H1 (cell line): ENCODE data around the gene ELP4. TPM values are rescaled to one million over a fixed set of nuclear protein-coding genes. Genes with fewer than 3 reads are reported as not detected.

Experiments used
- CTCF ChIA-PET: fragments of 300-600 bp; sonication (Branson Sonifier 250); formaldehyde crosslinking; loops from one replicate; lab custom pipeline; 2021; ENCODE audit not compliant: partially characterized antibody; lab: Charles Lee
- POLR2A ChIA-PET: fragments of 300-600 bp; sonication (Branson Sonifier 250); formaldehyde crosslinking; loops from one replicate; lab custom pipeline; 2021; ENCODE audit warnings: inconsistent platforms; ENCODE audit not compliant: partially characterized antibody; lab: Charles Lee
- DNase-seq, 2 experiments: peaks; one replicate each; pipeline versions ENCODE4 v3.0.0 to v3.0.0-alpha.2; 2010 to 2022; ENCODE audit warnings: low spot score in 2 of 2, low read depth in 1 of 2, mixed read lengths in 1 of 2
- FAIRE-seq: peaks from 2 replicates; lab custom pipeline; 2011; peaks lifted over from hg19 to GRCh38; lab: Jason Lieb, UNC
- H2AFZ ChIP-seq: 2 replicates; pipeline ENCODE4 v1.8.1; 2012; ENCODE audit warnings: low read length, inconsistent platforms
- H2AK5ac ChIP-seq: 2 replicates; pipeline ENCODE4 v1.6.1; 2013; ENCODE audit warnings: low read depth, low read length
- H2BK120ac ChIP-seq: replicated peaks from 2 replicates; pipeline ENCODE3; 2013; ENCODE audit warnings: low read depth, low read length, inconsistent platforms
- H2BK12ac ChIP-seq: 2 replicates; pipeline ENCODE4 v1.6.1; 2013; ENCODE audit warnings: low read depth, low read length
- H2BK15ac ChIP-seq: 2 replicates; pipeline ENCODE4 v1.6.1; 2013; ENCODE audit warnings: low read length
- H2BK20ac ChIP-seq: 2 replicates; pipeline ENCODE4 v1.6.1; 2013; ENCODE audit warnings: low read length
- H2BK5ac ChIP-seq: 2 replicates; pipeline ENCODE4 v1.6.1; 2013; ENCODE audit warnings: low read depth, low read length
- H3K14ac ChIP-seq: 2 replicates; pipeline ENCODE4 v1.6.1; 2013; ENCODE audit warnings: inconsistent platforms; ENCODE audit not compliant: insufficient read length
- H3K18ac ChIP-seq: 2 replicates; pipeline ENCODE4 v1.6.1; 2013; ENCODE audit warnings: low read length; ENCODE audit errors: extremely low read depth
- H3K23ac ChIP-seq: 2 replicates; pipeline ENCODE4 v1.6.1; 2013; ENCODE audit warnings: inconsistent platforms; ENCODE audit not compliant: insufficient read length
- H3K23me2 ChIP-seq: 2 replicates; pipeline ENCODE4 v1.6.1; 2013; ENCODE audit warnings: low read depth, low read length
- H3K27ac ChIP-seq: 2 replicates; pipeline ENCODE4 v1.6.1; 2011; ENCODE audit warnings: low read depth, low read length, inconsistent platforms
- H3K27me3 ChIP-seq, 4 experiments: replicated peaks in 1 of 4; 1 replicate in 1 of 4; 2 replicates in 3 of 4; pipeline versions ENCODE4 v1.6.1 to v1.8.1; 2011 to 2013; ENCODE audit warnings: low read length in 3 of 4, mild to moderate bottlenecking in 3 of 4, inconsistent platforms in 2 of 4, mixed read lengths in 2 of 4, moderate library complexity in 1 of 4; ENCODE audit not compliant: control insufficient read depth in 3 of 4, insufficient read depth in 3 of 4; ENCODE audit errors: extremely low read depth in 1 of 4
- H3K36me3 ChIP-seq, 4 experiments: 2 replicates each; pipeline versions ENCODE4 v1.6.1 to v1.8.1; 2011 to 2013; ENCODE audit warnings: mild to moderate bottlenecking in 4 of 4, low read length in 3 of 4, moderate library complexity in 2 of 4, control low read depth in 1 of 4, inconsistent platforms in 1 of 4; ENCODE audit not compliant: insufficient read depth in 4 of 4, control insufficient read depth in 2 of 4
- H3K4ac ChIP-seq: replicated peaks from 2 replicates; pipeline ENCODE3; 2013; ENCODE audit warnings: low read length, low read depth, mixed read lengths, inconsistent platforms; ENCODE audit not compliant: insufficient read length
- H3K4me1 ChIP-seq, 4 experiments: replicated peaks in 1 of 4; 1 replicate in 1 of 4; 2 replicates in 3 of 4; pipeline versions ENCODE4 v1.6.1 to v1.8.1; 2011 to 2013; ENCODE audit warnings: low read length in 3 of 4, inconsistent platforms in 2 of 4, mixed read lengths in 1 of 4; ENCODE audit not compliant: insufficient read depth in 4 of 4, control insufficient read depth in 3 of 4
- H3K4me2 ChIP-seq, 2 experiments: 2 replicates each; pipeline versions ENCODE4 v1.6.1 to v1.8.1; 2011 to 2013; ENCODE audit warnings: low read depth in 2 of 2, low read length in 2 of 2, control low read depth in 1 of 2, inconsistent platforms in 1 of 2, mild to moderate bottlenecking in 1 of 2; ENCODE audit not compliant: insufficient read depth in 1 of 2
- H3K4me3 ChIP-seq, 4 experiments: fragments of 200-600, 300-600 bp in 1 of 4; sonication (generic), shearing (Covaris generic), sonication (Bioruptor Twin) in 1 of 4; 2 replicates each; pipeline versions ENCODE4 v1.5.1 to v1.8.1; 2011 to 2016; ENCODE audit warnings: low read length in 4 of 4, low read depth in 3 of 4, control low read depth in 2 of 4, inconsistent platforms in 2 of 4, mild to moderate bottlenecking in 2 of 4, mixed read lengths in 1 of 4, moderate library complexity in 1 of 4; ENCODE audit not compliant: insufficient read depth in 2 of 4; ENCODE audit errors: extremely low read depth in 1 of 4
- H3K56ac ChIP-seq: replicated peaks from 2 replicates; pipeline ENCODE3; 2013; ENCODE audit warnings: low read depth, mild to moderate bottlenecking, mixed read lengths, low read length, inconsistent platforms; ENCODE audit not compliant: insufficient read length
- H3K79me1 ChIP-seq: 2 replicates; pipeline ENCODE4 v1.6.1; 2013; ENCODE audit warnings: low read depth, low read length, control low read depth
- H3K79me2 ChIP-seq, 2 experiments: 2 replicates each; pipeline versions ENCODE4 v1.6.1 to v1.8.1; 2012 to 2013; ENCODE audit warnings: low read length in 2 of 2, mild to moderate bottlenecking in 2 of 2, inconsistent platforms in 1 of 2; ENCODE audit not compliant: insufficient read depth in 2 of 2, control insufficient read depth in 1 of 2
- H3K9ac ChIP-seq, 4 experiments: replicated peaks in 1 of 4; 1 replicate in 1 of 4; 2 replicates in 3 of 4; pipeline versions ENCODE4 v1.6.1 to v1.8.1; 2011 to 2013; ENCODE audit warnings: low read depth in 3 of 4, low read length in 3 of 4, control low read depth in 2 of 4, mild to moderate bottlenecking in 2 of 4, moderate library complexity in 2 of 4, inconsistent platforms in 1 of 4; ENCODE audit errors: extremely low read depth in 1 of 4
- H3K9me3 ChIP-seq, 2 experiments: 2 replicates each; pipeline versions ENCODE4 v1.6.1 to v1.8.1; 2012 to 2013; ENCODE audit warnings: mild to moderate bottlenecking in 2 of 2, moderate library complexity in 2 of 2, control low read depth in 1 of 2, inconsistent platforms in 1 of 2, low read depth in 1 of 2, low read length in 1 of 2, mixed read lengths in 1 of 2; ENCODE audit not compliant: insufficient read depth in 2 of 2
- H4K20me1 ChIP-seq, 2 experiments: replicated peaks in 1 of 2; 2 replicates each; pipeline versions ENCODE3 to v1.8.1; 2011 to 2013; ENCODE audit warnings: inconsistent platforms in 2 of 2, low read length in 2 of 2, mild to moderate bottlenecking in 1 of 2; ENCODE audit not compliant: insufficient read depth in 2 of 2, control insufficient read depth in 1 of 2
- H4K5ac ChIP-seq: 2 replicates; pipeline ENCODE4 v1.6.1; 2013; ENCODE audit warnings: low read length, low read depth, mixed read lengths, inconsistent platforms; ENCODE audit not compliant: insufficient read length
- H4K8ac ChIP-seq: 2 replicates; pipeline ENCODE4 v1.8.0; 2013; ENCODE audit warnings: mild to moderate bottlenecking, moderate library complexity, low read length, inconsistent platforms; ENCODE audit not compliant: insufficient read depth; ENCODE audit errors: extremely low read depth
- H4K91ac ChIP-seq: replicated peaks from 2 replicates; pipeline ENCODE3; 2013; ENCODE audit warnings: low read length, mixed read lengths, inconsistent platforms; ENCODE audit not compliant: insufficient read length
- BACH1 ChIP-seq: IDR thresholded peaks from 2 replicates; pipeline ENCODE4 v1.6.1; 2012; ENCODE audit warnings: low read length, improper control_type of control experiment
- HDAC2 ChIP-seq, 2 experiments: fragments of 300-600 bp in 1 of 2; sonication (generic) in 1 of 2; IDR thresholded peaks; 2 replicates each; pipeline ENCODE4 v1.6.1; 2011 to 2012; ENCODE audit warnings: low read depth in 2 of 2, low read length in 2 of 2, mild to moderate bottlenecking in 2 of 2, moderate library complexity in 2 of 2, borderline replicate concordance in 1 of 2, inconsistent platforms in 1 of 2
- KDM1A ChIP-seq: fragments of 200-600, 300-600 bp; sonication (generic); IDR thresholded peaks from 2 replicates; pipeline ENCODE4 v1.7.1; 2016; ENCODE audit warnings: mild to moderate bottlenecking, low read length, borderline replicate concordance
- SAP30 ChIP-seq: fragments of 300-600 bp; sonication (generic); IDR thresholded peaks from 2 replicates; pipeline ENCODE4 v1.7.1; 2012; ENCODE audit warnings: low read length, moderate library complexity, mild to moderate bottlenecking, inconsistent platforms; ENCODE audit not compliant: insufficient read depth, insufficient replicate concordance
- SRF ChIP-seq: IDR thresholded peaks from 2 replicates; pipeline ENCODE4 v1.6.1; 2011; ENCODE audit warnings: mild to moderate bottlenecking, low read depth, low read length, moderate library complexity
- TAF7 ChIP-seq: optimal IDR thresholded peaks from 2 replicates; pipeline ENCODE3; 2011; ENCODE audit warnings: low read depth, mild to moderate bottlenecking, inconsistent platforms, low read length, moderate library complexity, borderline replicate concordance
- WGBS, 2 experiments: shearing (Covaris generic) in 1 of 2; methylation state at CpG; one replicate each; pipeline versions ENCODE4 v1.1.6 to v1.1.7; 2013 to 2015; ENCODE audit warnings: low lambda C conversion rate in 2 of 2, mixed read lengths in 2 of 2, inconsistent platforms in 1 of 2, low coverage in 1 of 2, missing lambda C conversion rate in 1 of 2; ENCODE audit not compliant: insufficient replicate concordance in 2 of 2, insufficient coverage in 1 of 2, insufficient read length in 1 of 2; ENCODE audit errors: extremely low coverage in 1 of 2, missing lambda C conversion rate in 1 of 2; 5-methylcytosine and 5-hydroxymethylcytosine counted together
- polyA plus RNA-seq, 7 experiments: library from polyadenylated mRNA; depleted of rRNA in 3 of 7; stranded (reverse) in 5 of 7; unstranded in 2 of 7; fragments of >200 nt in 5 of 7; fragments of 200-250 nt in 2 of 7; gene quantifications; 1 replicate in 5 of 7; 2 replicates in 1 of 7; 4 replicates in 1 of 7; pipeline versions ENCODE4 v1.2.1 to v1.2.3, GENCODE V29; 2011 to 2013; ENCODE audit warnings: missing spikeins in 2 of 7, mixed read lengths in 2 of 7
- total RNA-seq: library from RNA; stranded (reverse); fragmentation: NEBNext Ultra II Directional; extraction: Animal tissue kit (Norgen Biotek cat#: 25700); gene quantifications from 2 replicates; pipeline ENCODE4 v1.2.1, GENCODE V29; 2021
- TF ChIP-seq, protein P1 (sequence below), 3 experiments: IDR thresholded peaks; 1 replicate in 2 of 3; 2 replicates in 1 of 3; pipeline versions ENCODE4 v1.5.1 to v1.6.1; 2011; ENCODE audit warnings: low read length in 3 of 3, mild to moderate bottlenecking in 3 of 3, inconsistent platforms in 2 of 3, low read depth in 1 of 3, moderate library complexity in 1 of 3; ENCODE audit not compliant: insufficient read depth in 1 of 3; ENCODE audit errors: control extremely low read depth in 1 of 3
- TF ChIP-seq, protein P2 (sequence below): IDR thresholded peaks from 2 replicates; pipeline ENCODE4 v1.6.1; 2012; ENCODE audit warnings: inconsistent platforms
- TF ChIP-seq, protein P3 (sequence below): IDR thresholded peaks from 2 replicates; pipeline ENCODE4 v1.6.1; 2011; ENCODE audit warnings: low read depth, mild to moderate bottlenecking, low read length; ENCODE audit not compliant: insufficient read depth

The ELP4 gene
- total and polyA plus RNA-seq, 2 of the 8 experiments (the other 6 are each of a cell fraction or from before 2014, with no cell fraction given), result 14.0 to 18.6 TPM

DNA sequence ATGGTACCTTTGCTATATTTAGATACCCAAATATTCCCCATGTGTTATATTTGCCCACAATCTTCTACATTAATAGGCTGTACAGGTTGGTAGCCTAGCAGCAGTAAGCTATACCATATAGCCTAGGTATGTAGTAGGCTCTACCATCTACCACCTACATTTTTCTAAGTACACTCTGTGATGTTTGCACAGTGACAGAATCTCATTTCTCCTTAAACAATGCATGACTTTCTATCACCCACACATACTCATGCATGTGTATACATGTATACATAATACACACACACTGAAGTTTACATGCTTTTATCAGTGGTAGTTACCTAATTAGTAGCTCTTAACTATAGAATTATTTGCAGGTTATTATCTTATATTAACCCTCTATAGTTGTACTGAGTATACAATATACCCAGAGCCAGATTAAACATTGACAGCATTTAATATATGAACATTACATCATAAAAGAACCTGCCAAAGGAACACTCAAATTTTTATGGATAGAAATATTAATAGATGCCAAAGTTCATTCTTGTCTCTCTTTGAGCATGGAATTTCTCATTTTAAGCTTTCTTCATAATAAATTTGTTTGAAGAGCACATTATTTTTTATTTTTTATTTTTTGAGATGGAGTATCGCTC lies 51.4 kb downstream of the ELP4 start:
- Histone ChIP-seq H3K79me2 (no peaks in the 10 kb centered on the region), H3K79me1 (no peaks in the 10 kb centered on the region), H2BK20ac (no peak overlapping the region), H2AFZ (no peak overlapping the region), H3K4ac (no peak overlapping the region), H2AK5ac (no peak overlapping the region), H3K4me3 (no peak overlapping the region), H3K23ac (no peak overlapping the region), H2BK12ac (no peak overlapping the region), H3K27me3 (no peaks in the 10 kb centered on the region), H3K4me2 (no peak overlapping the region), H3K36me3 (no peaks in the 10 kb centered on the region), H4K20me1 (no peaks in the 10 kb centered on the region), H2BK15ac (no peak overlapping the region), H3K9ac (no peak overlapping the region), H3K14ac (no peak overlapping the region), H2BK120ac (no peak overlapping the region), H3K18ac (no peak overlapping the region), H4K91ac (no peak overlapping the region), H3K56ac (no peak overlapping the region), H3K9me3 (no peaks in the 10 kb centered on the region), H2BK5ac (no peak overlapping the region), H3K4me1 (no peaks in the 10 kb centered on the region), H4K5ac (no peak overlapping the region), H4K8ac (no peak overlapping the region), H3K23me2 (no peaks in the 10 kb centered on the region), H3K27ac (no peak overlapping the region)
- ChIA-PET CTCF (no interaction called here), POLR2A (no interaction called here)
- DNase-seq, result no peak
- 84% methylated on average over 1 of the region's 1 CpG; no CpG with 5 or more reads in 1 of the 2 experiments for WGBS, 2 experiments
- FAIRE-seq, result no peak
- no peak for TF ChIP-seq SAP30
- TF ChIP-seq BACH1, result no peak
- no peak for TF ChIP-seq KDM1A
- TF ChIP-seq, protein P1, sequence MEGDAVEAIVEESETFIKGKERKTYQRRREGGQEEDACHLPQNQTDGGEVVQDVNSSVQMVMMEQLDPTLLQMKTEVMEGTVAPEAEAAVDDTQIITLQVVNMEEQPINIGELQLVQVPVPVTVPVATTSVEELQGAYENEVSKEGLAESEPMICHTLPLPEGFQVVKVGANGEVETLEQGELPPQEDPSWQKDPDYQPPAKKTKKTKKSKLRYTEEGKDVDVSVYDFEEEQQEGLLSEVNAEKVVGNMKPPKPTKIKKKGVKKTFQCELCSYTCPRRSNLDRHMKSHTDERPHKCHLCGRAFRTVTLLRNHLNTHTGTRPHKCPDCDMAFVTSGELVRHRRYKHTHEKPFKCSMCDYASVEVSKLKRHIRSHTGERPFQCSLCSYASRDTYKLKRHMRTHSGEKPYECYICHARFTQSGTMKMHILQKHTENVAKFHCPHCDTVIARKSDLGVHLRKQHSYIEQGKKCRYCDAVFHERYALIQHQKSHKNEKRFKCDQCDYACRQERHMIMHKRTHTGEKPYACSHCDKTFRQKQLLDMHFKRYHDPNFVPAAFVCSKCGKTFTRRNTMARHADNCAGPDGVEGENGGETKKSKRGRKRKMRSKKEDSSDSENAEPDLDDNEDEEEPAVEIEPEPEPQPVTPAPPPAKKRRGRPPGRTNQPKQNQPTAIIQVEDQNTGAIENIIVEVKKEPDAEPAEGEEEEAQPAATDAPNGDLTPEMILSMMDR (IDR thresholded peaks at IDR 0.05; ENCODE audit: control extremely low read depth in 1 of 3, insufficient read depth in 1 of 3, low read depth in 1 of 3, low read length in 3 of 3), result no peak
- TF ChIP-seq, protein P2, sequence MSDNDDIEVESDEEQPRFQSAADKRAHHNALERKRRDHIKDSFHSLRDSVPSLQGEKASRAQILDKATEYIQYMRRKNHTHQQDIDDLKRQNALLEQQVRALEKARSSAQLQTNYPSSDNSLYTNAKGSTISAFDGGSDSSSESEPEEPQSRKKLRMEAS, result no peak
- TF ChIP-seq, protein P3, sequence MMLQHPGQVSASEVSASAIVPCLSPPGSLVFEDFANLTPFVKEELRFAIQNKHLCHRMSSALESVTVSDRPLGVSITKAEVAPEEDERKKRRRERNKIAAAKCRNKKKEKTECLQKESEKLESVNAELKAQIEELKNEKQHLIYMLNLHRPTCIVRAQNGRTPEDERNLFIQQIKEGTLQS, result no peak
- no peak for TF ChIP-seq TAF7
- no peak for TF ChIP-seq SRF
- TF ChIP-seq HDAC2 (IDR thresholded peaks at IDR 0.05; ENCODE audit: borderline replicate concordance in 1 of 2, low read depth in 2 of 2, low read length in 2 of 2), result no peak
